ENCODE results near the gene STX18.

STX18 gene

DNA sequence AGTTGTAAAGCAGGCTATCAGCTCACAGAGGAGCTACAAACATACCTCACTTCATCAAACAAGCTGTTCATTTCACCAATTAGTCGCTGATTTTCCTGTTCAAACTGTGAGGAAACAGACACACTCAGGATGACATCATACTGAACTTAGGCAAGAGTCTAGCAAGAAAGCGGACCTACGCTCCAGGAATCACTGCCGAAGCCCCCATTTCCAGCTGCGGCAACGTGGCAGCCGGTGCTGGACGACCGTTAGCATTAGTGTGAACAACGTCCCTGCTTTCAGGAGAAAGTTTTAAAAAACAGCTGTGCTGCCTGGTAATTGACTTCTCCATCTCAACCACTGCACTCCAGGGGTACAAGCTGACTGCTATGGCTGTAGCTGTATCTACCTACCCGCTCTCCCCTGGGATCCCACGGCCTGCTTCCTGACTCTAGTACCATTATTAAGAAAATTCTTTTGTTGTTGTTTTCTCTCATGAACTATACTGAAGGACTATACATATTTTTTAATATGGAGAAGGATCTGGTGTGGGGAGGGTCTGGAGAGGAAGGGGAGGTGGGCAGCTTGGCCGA lies 116.6 kb downstream of the STX18 start:
- TF ChIP-seq, protein P1, sequence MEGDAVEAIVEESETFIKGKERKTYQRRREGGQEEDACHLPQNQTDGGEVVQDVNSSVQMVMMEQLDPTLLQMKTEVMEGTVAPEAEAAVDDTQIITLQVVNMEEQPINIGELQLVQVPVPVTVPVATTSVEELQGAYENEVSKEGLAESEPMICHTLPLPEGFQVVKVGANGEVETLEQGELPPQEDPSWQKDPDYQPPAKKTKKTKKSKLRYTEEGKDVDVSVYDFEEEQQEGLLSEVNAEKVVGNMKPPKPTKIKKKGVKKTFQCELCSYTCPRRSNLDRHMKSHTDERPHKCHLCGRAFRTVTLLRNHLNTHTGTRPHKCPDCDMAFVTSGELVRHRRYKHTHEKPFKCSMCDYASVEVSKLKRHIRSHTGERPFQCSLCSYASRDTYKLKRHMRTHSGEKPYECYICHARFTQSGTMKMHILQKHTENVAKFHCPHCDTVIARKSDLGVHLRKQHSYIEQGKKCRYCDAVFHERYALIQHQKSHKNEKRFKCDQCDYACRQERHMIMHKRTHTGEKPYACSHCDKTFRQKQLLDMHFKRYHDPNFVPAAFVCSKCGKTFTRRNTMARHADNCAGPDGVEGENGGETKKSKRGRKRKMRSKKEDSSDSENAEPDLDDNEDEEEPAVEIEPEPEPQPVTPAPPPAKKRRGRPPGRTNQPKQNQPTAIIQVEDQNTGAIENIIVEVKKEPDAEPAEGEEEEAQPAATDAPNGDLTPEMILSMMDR (IDR thresholded peaks at IDR 0.05; ENCODE audit: low read length), result no peak
- TF ChIP-seq EZH2 (optimal IDR thresholded peaks at IDR 0.05; ENCODE audit: low read depth, low read length) (no peak), EZH2phosphoT487 (IDR thresholded peaks at IDR 0.05; ENCODE audit: low read length) (no peak)
- peaks cover 5% of the 10 kb centered on the region; the same call in 1 of the 2 replicates for H3K4me1 ChIP-seq (ENCODE audit: low read length)

GRCh38 chr4:4424499-4425115 lies 117.2 kb downstream of the STX18 start:
- Histone ChIP-seq H3K27me3 (replicated peaks; ENCODE audit: insufficient read depth, low read length) (no peaks in the 10 kb centered on the region), H3K79me2 (ENCODE audit: low read length) (no peaks in the 10 kb centered on the region), H3K9me2 (replicated peaks; ENCODE audit: insufficient read depth, low read length) (no peaks in the 10 kb centered on the region), H3K4me1 (ENCODE audit: low read length) (no peaks in the 10 kb centered on the region), H3K27ac (ENCODE audit: low read length) (no peak overlapping the region), H3K4me3 (ENCODE audit: low read length) (no peak overlapping the region), H3K36me3 (replicated peaks; ENCODE audit: insufficient read depth, low read length) (no peaks in the 10 kb centered on the region; the same call in 1 of the 2 replicates), H3K9me3 (replicated peaks; ENCODE audit: insufficient read depth, low read length) (no peaks in the 10 kb centered on the region), H2AFZ (ENCODE audit: low read length) (no peak overlapping the region), H3K9ac (ENCODE audit: low read length) (no peak overlapping the region), H3F3A (ENCODE audit: insufficient read depth, low read length) (no peaks in the 10 kb centered on the region), H4K20me1 (ENCODE audit: insufficient read depth, low read length) (no peaks in the 10 kb centered on the region), H3K4me2 (ENCODE audit: low read depth, low read length) (no peak overlapping the region)
- no peak for DNase-seq
- no peak for TF ChIP-seq EZH2 (optimal IDR thresholded peaks at IDR 0.05; ENCODE audit: low read depth, low read length)
- TF ChIP-seq, protein P1 (IDR thresholded peaks at IDR 0.05; ENCODE audit: low read length), result no peak
- TF ChIP-seq EZH2phosphoT487 (IDR thresholded peaks at IDR 0.05; ENCODE audit: low read length), result no peak

More for the DNA sequence above, 116.6 kb downstream of the STX18 start:
- Histone ChIP-seq H3K79me2 (ENCODE audit: low read length) (no peaks in the 10 kb centered on the region), H3K9ac (ENCODE audit: low read length) (no peak overlapping the region), H3K27ac (ENCODE audit: low read length) (no peak overlapping the region), H3F3A (ENCODE audit: insufficient read depth, low read length) (no peaks in the 10 kb centered on the region), H3K9me3 (replicated peaks; ENCODE audit: insufficient read depth, low read length) (no peaks in the 10 kb centered on the region), H3K4me2 (ENCODE audit: low read depth, low read length) (no peak overlapping the region), H3K36me3 (replicated peaks; ENCODE audit: insufficient read depth, low read length) (no peaks in the 10 kb centered on the region), H4K20me1 (ENCODE audit: insufficient read depth, low read length) (no peaks in the 10 kb centered on the region), H3K9me2 (replicated peaks; ENCODE audit: insufficient read depth, low read length) (no peaks in the 10 kb centered on the region), H2AFZ (ENCODE audit: low read length) (no peak overlapping the region), H3K4me3 (ENCODE audit: low read length) (no peak overlapping the region), H3K27me3 (replicated peaks; ENCODE audit: insufficient read depth, low read length) (no peaks in the 10 kb centered on the region)
- DNase-seq, result no peak

- no peak overlapping the region for H3K4me2 ChIP-seq (ENCODE audit: low read depth, low read length)
- H3K9me3 ChIP-seq (replicated peaks; ENCODE audit: insufficient read depth, low read length), result no peaks in the 10 kb centered on the region
- no peaks in the 10 kb centered on the region for H3F3A ChIP-seq (ENCODE audit: insufficient read depth, low read length)
- H4K20me1 ChIP-seq (ENCODE audit: insufficient read depth, low read length), result no peaks in the 10 kb centered on the region
- H3K9me2 ChIP-seq (replicated peaks; ENCODE audit: insufficient read depth, low read length), result no peaks in the 10 kb centered on the region
- no peak overlapping the region for H2AFZ ChIP-seq (ENCODE audit: low read length)
- H3K4me3 ChIP-seq (ENCODE audit: low read length), result no peak overlapping the region
- TF ChIP-seq EZH2phosphoT487 (IDR thresholded peaks at IDR 0.05; ENCODE audit: low read length) (no peak), EZH2 (optimal IDR thresholded peaks at IDR 0.05; ENCODE audit: low read depth, low read length) (no peak)
- TF ChIP-seq, protein P1 (IDR thresholded peaks at IDR 0.05; ENCODE audit: low read length), result no peak
- H3K36me3 ChIP-seq (replicated peaks; ENCODE audit: insufficient read depth, low read length), result peaks cover under 1% of the 10 kb centered on the region; the same call in 1 of the 2 replicates
- H3K27me3 ChIP-seq (replicated peaks; ENCODE audit: insufficient read depth, low read length), result no peaks in the 10 kb centered on the region
- DNase-seq, result no peak
- no peaks in the 10 kb centered on the region for H3K4me1 ChIP-seq (ENCODE audit: low read length)
- H3K27ac ChIP-seq (ENCODE audit: low read length), result no peak overlapping the region
- no peaks in the 10 kb centered on the region for H3K79me2 ChIP-seq (ENCODE audit: low read length)
- no peak overlapping the region for H3K9ac ChIP-seq (ENCODE audit: low read length)
Measured at GRCh38 chr4:4423706-4424498, 117.9 kb downstream of the STX18 start.
